Activated CD8-positive, alpha-beta memory T cell treated with anti-CD3 and anti-CD28 coated beads for 48 hours (primary cell): Measurements from ENCODE around the gene GPR25.

ENCODE experiments used
- DNase-seq, 3 experiments: peaks; one replicate each; pipeline ENCODE4 v3.0.0-alpha.2; 2020; ENCODE audit warnings: low read depth in 2 of 3, low spot score in 2 of 3

The GPR25 gene

GRCh38 chr1:200873116-200873670, 412 bp downstream of the GPR25 start:
- no peak for DNase-seq

DNA sequence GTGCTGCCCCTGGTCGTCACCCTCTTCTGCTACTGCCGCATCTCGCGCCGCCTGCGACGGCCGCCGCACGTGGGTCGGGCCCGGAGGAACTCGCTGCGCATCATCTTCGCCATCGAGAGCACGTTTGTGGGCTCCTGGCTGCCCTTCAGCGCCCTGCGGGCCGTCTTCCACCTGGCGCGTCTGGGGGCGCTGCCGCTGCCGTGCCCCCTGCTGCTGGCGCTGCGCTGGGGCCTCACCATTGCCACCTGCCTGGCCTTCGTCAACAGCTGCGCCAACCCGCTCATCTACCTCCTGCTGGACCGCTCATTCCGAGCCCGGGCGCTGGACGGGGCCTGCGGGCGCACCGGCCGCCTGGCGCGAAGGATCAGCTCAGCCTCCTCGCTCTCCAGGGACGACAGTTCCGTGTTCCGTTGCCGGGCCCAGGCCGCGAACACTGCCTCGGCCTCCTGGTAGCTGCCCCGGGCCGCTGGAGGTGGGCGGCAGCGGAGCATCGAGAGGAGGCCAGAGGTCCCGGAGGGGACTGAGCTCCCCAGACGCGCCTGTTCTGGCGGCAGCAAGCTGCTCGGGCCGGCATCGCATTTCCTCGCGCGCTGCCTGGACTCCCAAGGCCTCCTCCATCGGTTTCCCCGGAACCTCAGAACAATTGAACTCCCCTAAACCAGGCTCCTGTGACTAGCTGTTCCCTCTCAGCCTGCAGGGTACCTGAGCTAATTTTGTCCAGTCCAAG, 1.1 kb downstream of the GPR25 start:
- no peak for DNase-seq

GRCh38 chr1:200874694-200875093, 1.9 kb downstream of the GPR25 start:
- no peak for DNase-seq

DNA sequence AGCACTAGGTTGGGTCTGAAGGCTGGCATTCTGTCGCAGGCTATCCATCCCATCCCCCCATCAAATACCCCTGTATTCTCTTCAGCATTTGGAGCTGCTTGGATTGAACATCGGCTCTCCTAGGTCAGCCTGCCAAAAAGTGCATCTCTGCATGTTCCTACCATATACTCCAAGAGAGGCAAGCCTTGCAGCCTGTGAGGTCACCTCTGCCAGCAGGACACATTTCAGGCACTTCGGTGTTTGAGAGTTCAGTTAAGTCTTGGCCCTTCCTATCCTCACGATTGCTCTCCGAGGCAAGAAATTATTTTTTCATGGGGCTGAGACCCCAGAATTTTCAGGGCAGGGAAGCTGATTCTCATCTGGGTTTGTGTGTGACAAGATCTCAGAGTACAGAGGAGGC, 2.6 kb downstream of the GPR25 start:
- no peak for DNase-seq

GRCh38 chr1:200877010-200877409, 4.2 kb downstream of the GPR25 start:
- no peak for DNase-seq

DNA sequence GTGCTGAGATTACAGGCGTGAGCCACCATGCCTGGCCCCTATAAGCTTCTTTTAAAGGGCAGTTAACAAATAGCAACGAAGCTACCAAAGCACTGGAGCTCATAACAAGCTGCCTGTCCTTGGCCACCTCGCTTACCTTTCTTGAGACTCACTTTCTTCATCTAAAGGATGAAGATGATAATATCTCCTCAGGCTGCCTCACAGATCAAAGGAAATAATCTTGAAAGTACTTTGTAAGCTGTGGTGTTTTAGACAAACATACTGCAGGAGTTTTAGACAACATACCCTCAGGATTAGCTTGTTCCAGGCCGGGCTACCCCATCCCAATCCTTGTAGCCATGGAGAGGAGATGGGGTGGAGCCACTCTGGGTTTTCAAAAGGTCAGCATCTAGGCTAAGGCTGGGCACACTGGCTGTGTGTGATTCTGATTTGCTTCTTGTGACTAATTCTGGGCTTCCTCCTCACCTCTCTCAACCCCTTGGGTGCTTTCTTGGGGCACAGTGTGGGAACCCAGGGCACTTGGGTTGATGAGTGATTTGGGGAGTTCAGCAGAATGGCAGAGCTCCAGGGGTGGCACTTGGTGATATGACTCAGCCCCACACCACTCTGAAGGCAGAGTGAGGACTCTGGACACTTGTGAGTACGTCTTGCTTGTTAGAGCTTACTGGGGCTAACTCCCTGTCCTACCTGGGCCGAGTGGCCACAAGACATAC, 5.2 kb downstream of the GPR25 start:
- DNase-seq = peak in 1 of 3 experiments; percentile 44

DNA sequence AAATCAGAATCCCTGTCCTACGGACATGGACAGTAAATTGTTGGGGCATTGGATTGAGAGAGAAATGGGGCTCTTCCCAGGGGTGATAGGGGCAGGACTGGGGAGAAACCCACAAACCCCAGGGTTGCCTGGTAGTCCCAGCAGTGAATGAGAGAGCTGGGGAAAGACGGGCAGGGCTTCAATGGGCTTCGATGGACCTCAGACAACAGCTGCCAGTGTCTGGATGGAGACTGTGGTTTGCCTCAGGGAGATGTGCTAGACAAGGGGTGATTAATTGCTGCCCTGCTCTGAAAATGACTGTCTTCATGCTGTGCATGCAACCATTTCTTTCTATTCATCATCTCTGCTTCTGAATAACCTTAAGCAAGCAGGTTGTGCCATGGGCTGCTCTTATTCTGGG, 7.4 kb downstream of the GPR25 start:
- no peak for DNase-seq

GRCh38 chr1:200883118-200883517, 10.3 kb downstream of the GPR25 start:
- no peak for DNase-seq

DNA sequence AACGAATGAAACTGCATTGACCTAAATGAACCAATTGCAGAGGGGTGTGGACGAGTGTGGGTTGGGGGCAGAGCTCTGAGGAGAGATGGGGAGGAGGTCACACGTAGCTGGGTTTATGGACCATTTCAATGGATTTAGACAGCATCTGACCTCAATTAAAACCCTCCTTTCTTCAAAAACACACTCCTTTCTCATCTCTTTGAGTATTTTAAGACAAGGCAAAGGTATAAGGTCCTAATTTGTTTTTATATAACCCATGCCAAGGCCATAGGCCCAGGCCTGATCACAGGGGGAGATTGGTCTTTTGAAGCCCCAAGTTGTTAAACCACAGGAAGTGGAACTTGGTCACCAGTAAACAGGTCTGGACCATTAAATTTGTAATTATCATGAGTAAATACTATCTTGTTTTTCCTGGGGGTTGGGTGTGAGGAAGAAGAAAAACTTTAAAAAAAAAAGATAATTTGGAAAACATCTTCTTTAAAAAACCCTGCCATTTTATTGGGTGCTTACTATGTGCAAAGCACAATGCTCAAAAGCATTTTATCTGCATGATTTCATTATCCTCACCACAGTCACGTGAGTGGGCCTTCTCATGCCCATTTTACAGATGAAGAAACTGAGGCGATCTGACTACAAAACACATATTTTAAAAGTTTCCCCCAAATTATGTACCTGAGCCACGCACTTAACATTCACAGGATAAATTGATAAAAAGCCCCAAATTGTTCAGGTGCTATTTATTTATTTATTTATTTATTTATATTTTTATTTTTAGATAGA, 13.0 kb downstream of the GPR25 start:
- DNase-seq = no peak

- no peak for DNase-seq
Observed at GRCh38 chr1:200886594-200886993, 13.8 kb downstream of the GPR25 start.

DNA sequence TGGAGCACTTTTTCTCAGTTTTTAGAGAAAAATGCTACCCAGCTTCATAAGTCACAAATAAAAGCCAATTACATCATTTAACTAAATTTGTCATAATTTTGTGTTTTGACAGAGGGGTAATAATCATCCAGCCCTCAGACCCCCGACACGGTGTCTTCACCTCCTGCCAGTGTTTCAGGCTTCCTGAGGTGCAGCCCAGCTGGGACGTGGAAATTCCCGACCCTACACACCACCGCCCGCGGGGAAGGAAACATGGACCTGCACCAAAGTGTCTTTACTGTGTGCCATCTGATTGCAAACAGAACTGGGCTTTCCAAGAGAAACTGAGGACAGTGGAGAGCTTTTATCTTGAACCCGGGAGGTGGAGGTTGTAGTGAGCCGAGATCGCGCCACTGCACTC, 14.3 kb downstream of the GPR25 start:
- DNase-seq = no peak

- DNase-seq = no peak
Observed at GRCh38 chr1:200887772-200888348, 15.1 kb downstream of the GPR25 start.

GRCh38 chr1:200888349-200888838, 15.6 kb downstream of the GPR25 start:
- peak in 1 of 3 experiments; percentile 56 for DNase-seq

GRCh38 chr1:200889571-200889970, 16.8 kb downstream of the GPR25 start:
- DNase-seq = no peak

GRCh38 chr1:200890027-200890426, 17.2 kb downstream of the GPR25 start:
- no peak for DNase-seq

DNA sequence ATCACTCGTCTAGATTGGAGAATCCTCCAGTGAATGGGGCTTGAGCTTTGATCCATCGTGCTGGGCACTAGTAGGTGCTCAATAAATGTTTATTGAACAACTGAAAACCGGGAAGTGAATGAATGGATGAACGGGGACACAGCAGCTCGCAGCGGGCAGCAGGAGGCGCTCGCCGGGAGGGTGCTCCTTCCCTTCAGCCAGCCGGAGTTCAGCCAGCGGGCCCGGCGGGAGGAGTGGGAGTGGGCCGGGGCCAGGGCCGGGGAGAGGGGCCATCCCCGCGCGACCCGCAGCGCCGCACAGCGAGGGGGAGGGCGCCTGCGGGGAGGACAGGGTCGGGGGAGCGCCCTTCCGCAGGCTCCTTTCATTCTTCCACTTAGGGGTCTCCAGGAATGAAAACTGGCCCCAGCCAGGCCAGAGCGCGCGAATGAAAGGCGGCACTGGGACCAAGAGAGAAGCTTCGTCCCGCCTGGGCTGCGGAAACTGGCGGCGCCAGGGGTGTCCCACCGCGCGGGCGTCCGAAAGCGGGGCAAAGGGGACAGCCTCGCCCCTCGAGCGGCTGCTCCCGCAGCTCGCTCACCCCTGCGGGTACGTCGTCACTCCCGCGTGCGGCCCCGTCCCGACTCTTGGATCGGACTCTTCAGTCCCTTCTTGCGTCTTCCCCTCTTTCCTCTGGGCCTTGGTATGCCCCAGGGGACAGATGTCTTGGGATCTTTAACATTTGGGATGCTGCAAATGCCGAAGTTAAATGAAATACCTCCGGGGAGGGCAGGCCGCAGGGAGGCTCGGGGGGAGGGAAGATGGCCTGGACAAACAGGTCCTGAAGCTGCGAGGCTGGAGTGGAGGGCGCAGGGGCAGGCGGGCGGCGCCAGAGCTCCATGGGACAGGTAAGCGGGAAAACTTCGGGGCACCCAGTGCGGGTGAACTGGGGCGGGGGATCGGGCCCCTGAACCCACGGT, 18.3 kb downstream of the GPR25 start:
- no peak for DNase-seq

- no peak for DNase-seq
Observed at GRCh38 chr1:200891774-200892157, 19.0 kb downstream of the GPR25 start.

DNA sequence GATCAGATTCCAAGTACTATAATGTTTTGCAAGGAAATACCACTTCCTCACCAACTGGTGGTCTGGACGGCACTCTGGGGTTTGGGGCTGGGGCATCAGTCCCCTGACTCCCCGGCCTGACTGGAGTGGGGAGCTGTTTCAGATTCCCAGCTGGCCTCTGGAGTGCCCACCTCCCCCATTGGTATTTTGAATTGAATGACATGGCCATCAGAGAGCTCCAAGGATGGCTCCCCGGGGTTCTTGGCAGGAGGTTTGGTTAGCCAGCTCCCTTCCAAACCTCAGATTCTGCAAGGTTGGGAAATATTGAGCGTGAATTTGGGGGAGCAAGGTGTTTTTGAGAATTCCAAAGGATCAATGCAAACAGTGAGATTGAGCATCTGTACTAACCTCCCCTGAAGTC, 19.8 kb downstream of the GPR25 start:
- DNase-seq = no peak

- DNase-seq = no peak
Observed at GRCh38 chr1:200892958-200893357, 20.2 kb downstream of the GPR25 start.

GRCh38 chr1:200893411-200893901, 20.7 kb downstream of the GPR25 start:
- no peak for DNase-seq
